GM04503 (cell line): ENCODE results near the gene SCGB1C1.

Experiments
- DNase-seq: peaks from one replicate; pipeline ENCODE4 v3.0.0-alpha.2; 2012; ENCODE audit warnings: low read depth

SCGB1C1 gene

GRCh38 chr11:205221-206001, 12.5 kb downstream of the SCGB1C1 start:
- no peak for DNase-seq

GRCh38 chr11:206002-206384, 13.1 kb downstream of the SCGB1C1 start:
- no peak for DNase-seq

- DNase-seq = no peak
Measured at GRCh38 chr11:206526-207207, 13.8 kb downstream of the SCGB1C1 start.

DNA sequence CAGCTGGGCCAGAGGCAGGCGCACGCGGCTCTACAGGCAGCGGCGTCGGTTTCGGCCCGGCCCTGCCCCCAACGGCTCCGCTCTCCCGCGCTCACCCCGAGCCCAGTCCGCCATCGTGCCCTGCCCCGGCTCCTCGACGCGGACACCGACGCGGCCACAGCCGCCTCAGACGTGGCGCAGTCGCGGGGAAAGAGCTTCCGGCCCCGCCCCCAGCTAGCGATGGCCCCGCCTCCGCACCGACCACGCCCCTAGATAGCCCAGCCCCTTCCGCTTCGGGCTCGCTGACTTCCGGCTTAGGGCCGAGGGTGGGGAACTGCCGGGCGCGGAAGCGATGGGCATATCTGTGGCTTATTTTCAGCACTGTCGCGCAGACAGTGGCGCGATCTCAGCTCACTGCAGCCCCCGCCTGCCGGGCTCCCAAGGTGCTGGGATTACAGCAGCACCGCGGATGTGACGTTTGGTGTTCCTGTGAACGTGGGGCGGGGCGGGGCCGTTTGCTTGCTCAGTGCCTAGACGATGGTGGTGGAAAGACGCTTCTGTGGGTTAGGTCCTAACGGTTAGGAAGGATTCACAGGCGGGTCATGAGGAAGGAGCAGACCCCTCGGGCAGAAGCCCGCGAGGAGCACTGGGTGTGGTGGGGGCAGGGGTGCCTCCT, 14.5 kb downstream of the SCGB1C1 start, which contains the start of the genes BET1L and RIC8A:
BET1L (minus strand) TSS at position 192 of the 655 bp plus-strand sequence; CDS start at position 114, 78 bp downstream.
RIC8A (plus strand) TSS at position 501 of the 655 bp plus-strand sequence. CDS start 1,147 bp downstream, outside the sequence.
- peak; percentile 93 for DNase-seq

GRCh38 chr11:207863-208180, 14.9 kb downstream of the SCGB1C1 start:
- DNase-seq = no peak

DNA sequence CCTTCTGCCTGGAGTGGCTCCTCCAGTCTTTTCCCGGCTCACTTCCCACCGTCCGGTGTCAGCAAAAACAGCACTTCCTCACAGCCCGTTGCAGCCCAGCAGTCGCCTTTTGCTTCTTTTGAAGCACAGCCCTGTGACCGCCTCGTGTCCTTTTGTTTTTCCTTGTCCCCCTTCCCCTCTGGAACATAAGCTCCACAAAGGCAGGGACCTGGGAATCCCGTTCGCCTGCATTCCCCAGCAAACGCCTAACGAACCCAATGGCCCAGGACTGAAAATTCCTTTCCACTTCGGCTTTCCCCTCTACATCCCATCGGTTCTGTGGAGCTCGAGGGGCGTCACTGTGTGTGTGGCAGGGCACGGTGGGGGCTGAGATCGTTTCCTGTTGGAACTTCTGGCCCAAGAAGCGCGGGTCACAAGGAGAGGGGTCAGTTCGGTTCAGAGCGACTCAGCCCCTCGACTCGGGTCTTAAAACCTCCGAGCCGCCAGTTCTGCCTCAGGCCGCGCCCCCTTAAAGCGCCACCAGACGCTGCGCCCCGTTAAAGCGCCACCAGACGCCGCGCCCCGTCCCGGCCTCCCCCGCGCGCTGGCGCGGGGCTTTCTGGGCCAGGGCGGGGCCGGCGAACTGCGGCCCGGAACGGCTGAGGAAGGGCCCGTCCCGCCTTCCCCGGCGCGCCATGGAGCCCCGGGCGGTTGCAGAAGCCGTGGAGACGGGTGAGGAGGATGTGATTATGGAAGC, 15.5 kb downstream of the SCGB1C1 start:
- no peak for DNase-seq

DNA sequence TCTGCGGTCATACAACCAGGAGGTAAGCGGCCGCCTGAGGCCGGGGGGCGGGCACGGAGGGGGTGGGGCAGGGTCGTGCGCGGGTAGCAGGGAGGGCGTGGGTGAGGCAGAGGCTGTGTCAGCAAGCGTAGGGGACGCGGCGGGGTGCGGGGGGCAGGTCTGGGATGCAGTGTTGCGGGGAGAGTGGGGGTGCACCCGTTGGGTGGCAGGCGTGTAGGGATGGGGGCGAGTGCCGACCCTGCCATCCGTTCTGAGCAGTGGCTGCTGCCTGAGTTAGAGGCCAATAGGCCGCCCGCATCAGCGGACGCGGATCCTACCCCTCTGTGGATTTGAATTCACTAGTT, 16.0 kb downstream of the SCGB1C1 start:
- DNase-seq = no peak

DNA sequence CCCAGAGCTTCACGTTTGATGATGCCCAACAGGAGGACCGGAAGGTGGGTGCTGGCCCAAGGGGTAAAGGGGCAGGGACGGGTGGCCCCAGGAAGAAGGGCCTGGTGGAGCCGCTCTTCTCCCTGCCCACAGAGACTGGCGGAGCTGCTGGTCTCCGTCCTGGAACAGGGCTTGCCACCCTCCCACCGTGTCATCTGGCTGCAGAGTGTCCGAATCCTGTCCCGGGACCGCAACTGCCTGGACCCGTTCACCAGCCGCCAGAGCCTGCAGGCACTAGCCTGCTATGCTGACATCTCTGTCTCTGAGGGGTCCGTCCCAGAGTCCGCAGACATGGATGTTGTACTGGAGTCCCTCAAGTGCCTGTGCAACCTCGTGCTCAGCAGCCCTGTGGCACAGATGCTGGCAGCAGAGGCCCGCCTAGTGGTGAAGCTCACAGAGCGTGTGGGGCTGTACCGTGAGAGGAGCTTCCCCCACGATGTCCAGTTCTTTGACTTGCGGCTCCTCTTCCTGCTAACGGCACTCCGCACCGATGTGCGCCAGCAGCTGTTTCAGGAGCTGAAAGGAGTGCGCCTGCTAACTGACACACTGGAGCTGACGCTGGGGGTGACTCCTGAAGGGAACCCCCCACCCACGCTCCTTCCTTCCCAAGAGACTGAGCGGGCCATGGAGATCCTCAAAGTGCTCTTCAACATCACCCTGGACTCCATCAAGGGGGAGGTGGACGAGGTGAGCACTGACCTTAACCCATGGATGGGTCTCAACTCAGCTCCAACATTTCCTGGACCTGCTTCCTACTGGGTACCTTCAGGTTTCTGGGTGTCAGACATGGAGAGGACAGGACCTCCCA, 16.6 kb downstream of the SCGB1C1 start:
- no peak for DNase-seq

GRCh38 chr11:210122-210802, 17.4 kb downstream of the SCGB1C1 start:
- DNase-seq = peak; percentile 61

GRCh38 chr11:210803-211180, 17.9 kb downstream of the SCGB1C1 start:
- no peak for DNase-seq

DNA sequence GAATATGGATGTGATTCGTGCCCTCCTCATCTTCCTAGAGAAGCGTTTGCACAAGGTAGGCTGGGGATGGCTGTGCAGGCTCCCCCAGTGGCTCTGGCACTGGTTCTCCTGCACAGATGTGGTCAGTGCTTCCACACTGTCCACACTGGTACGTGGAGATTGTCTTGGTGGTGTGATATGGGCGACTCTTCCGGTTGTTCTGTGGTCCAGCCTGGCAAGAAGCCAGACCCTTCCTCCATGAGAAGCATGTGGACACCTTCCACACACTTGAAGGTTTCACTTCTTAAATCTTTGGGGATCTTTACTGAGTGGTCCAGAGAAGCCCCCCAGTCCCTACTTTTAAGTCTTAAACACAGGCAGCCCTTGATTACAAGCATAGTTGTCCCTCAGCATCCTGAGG, 18.4 kb downstream of the SCGB1C1 start:
- DNase-seq = no peak

- no peak for DNase-seq
Measured at GRCh38 chr11:211741-212140, 18.9 kb downstream of the SCGB1C1 start.

DNA sequence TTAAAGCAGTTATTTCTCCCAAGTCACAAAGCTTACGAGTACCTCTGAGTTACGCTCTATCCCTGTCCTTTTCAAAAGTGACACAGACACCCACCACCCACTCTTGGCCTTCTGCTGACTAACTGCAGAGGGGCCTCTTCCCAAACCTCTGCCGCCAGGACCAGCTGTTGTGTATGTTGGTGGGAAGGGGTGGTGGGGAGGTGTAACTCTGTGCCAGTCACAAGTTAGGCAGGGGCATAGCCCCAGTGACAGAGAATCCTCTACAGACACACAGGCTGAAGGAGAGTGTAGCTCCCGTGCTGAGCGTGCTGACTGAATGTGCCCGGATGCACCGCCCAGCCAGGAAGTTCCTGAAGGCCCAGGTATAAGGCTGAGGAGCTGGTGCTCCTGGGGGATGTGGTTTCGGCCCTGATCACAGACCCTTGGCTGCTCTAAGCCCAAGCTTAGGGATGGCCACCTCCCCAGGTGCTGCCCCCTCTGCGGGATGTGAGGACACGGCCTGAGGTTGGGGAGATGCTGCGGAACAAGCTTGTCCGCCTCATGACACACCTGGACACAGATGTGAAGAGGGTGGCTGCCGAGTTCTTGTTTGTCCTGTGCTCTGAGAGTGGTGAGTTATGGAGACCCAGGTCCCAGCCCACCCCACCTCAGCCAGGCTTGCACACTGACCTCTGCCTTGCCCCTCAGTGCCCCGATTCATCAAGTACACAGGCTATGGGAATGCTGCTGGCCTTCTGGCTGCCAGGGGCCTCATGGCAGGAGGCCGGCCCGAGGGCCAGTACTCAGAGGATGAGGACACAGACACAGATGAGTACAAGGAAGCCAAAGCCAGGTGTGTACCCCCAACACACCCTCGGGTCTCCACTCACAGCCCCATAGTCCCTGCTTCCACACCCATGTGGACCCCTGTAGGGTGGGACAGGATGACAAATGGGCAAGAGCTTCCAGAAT, 19.5 kb downstream of the SCGB1C1 start:
- DNase-seq = no peak

DNA sequence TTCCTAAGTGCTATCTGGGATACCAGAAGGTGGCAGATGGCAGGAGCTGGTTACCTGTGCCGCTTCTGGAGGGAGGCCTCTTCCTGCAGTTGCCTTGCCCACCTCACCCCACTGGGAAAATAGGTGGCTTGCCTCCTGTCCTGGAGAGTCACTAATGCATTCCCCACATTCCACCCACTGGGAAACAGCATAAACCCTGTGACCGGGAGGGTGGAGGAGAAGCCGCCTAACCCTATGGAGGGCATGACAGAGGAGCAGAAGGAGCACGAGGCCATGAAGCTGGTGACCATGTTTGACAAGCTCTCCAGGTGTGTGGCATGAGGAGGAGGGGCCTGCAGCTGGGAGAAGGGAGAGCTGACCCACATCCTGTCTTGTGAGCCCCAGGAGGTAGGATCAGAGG, 20.2 kb downstream of the SCGB1C1 start:
- no peak for DNase-seq

DNA sequence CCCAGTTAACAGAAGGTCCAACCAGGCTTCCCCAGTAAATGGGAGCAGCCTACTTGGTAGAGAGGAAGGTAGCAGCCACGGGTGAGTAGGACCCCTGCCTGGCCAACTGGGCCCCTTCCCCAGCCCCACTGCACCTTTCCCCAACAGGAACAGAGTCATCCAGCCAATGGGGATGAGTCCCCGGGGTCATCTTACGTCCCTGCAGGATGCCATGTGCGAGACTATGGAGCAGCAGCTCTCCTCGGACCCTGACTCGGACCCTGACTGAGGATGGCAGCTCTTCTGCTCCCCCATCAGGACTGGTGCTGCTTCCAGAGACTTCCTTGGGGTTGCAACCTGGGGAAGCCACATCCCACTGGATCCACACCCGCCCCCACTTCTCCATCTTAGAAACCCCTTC, 21.2 kb downstream of the SCGB1C1 start:
- no peak for DNase-seq

DNA sequence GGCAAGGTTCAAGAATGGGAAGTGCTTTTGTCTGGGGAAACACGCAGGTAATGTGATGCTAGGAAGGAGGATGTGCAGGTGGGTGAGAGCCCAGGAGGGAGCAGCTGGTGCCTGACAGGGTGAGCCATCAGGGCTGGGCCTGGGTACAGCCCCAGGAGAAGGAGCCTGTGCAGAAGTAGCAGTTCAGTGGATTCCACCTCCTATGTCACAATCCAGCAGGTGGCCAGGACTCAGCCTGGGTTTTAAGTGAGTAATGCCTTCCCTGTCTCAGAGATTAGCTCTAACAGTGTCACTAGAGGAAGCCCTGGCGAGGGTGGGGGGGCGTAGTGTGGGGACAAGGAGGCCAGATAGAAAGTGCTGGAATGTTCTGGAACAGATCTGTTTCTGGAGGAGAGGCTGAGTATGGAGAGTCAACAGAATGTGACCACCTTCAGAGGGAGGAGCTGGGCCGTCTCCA, 22.7 kb downstream of the SCGB1C1 start:
- DNase-seq = no peak

DNA sequence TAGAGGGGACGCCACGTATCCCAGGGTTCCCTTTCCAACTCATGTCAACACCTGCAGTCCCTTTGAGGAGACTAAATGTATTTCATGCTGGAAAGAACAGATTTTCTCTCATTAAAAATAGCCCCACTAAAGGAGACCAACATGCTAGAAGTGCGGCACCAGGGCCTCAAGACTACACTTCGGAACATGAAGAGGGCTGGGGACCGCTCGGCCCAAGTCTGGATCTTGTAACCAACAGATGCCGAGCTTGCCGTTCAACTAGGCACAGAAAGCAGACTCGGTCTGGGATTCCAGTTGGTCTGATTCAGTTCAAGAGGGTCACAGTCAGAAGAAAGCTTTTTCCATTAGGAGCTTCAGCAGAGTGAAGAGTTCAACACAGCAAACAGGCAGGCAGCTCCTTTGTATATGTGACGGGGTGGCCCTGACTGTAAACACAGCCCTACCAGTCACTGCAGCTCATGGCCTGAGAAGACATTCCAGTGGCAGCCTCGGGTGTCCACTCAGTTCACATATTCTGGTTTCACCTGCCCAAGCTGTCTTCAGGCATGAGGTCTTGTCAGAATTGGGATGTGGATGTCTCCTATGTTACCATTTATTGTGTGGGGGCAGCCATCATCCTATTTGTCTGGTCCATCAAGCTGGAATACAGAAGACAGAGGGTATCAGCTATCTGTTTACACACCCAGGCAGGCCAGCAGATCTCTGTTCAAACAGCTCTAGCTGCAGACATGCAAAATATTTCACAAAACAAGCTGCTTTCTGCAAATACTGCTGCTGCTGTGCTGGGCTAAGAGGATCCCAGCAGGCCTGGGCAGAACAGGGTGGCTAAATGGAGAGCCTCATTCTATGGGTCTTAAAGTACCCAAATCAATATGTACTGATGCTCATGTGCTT, 23.4 kb downstream of the SCGB1C1 start:
- DNase-seq = no peak

GRCh38 chr11:217704-218103, 24.8 kb downstream of the SCGB1C1 start:
- DNase-seq = no peak
